Mesenchymal stem cell (in vitro differentiated cells and primary cell): Measurements from ENCODE around the gene ALK.

ENCODE experiments used
- DNase-seq: peaks from one replicate; pipeline ENCODE4 v3.0.0-alpha.2; 2013
- H2AFZ ChIP-seq: one replicate; pipeline ENCODE4 v1.6.1; 2013; ENCODE audit warnings: low read depth, mild to moderate bottlenecking, control low read depth, inconsistent platforms, low read length, moderate library complexity
- H2AK5ac ChIP-seq: 2 replicates; pipeline ENCODE4 v1.6.1; 2013; ENCODE audit warnings: low read length, moderate library complexity, mild to moderate bottlenecking, inconsistent platforms; ENCODE audit not compliant: severe bottlenecking
- H2BK120ac ChIP-seq: one replicate; pipeline ENCODE4 v1.6.1; 2013; ENCODE audit warnings: low read depth, mild to moderate bottlenecking, inconsistent platforms, low read length, moderate library complexity
- H2BK12ac ChIP-seq, 2 experiments: one replicate each; pipeline ENCODE4 v1.6.1; 2013; ENCODE audit warnings: inconsistent platforms in 2 of 2, low read length in 2 of 2, mild to moderate bottlenecking in 2 of 2, moderate library complexity in 2 of 2, control low read depth in 1 of 2
- H2BK15ac ChIP-seq: one replicate; pipeline ENCODE4 v1.6.1; 2013; ENCODE audit warnings: mild to moderate bottlenecking, low read depth, inconsistent platforms; ENCODE audit not compliant: poor library complexity, severe bottlenecking
- H2BK5ac ChIP-seq: 2 replicates; pipeline ENCODE4 v1.6.1; 2013; ENCODE audit warnings: low read depth, mild to moderate bottlenecking, low read length, control low read depth, inconsistent platforms; ENCODE audit not compliant: poor library complexity, severe bottlenecking
- H3K14ac ChIP-seq, 2 experiments: one replicate each; pipeline ENCODE4 v1.6.1; 2013; ENCODE audit warnings: inconsistent platforms in 2 of 2, low read length in 2 of 2, control low read depth in 1 of 2, mild to moderate bottlenecking in 1 of 2, moderate library complexity in 1 of 2
- H3K18ac ChIP-seq, 2 experiments: one replicate each; pipeline ENCODE4 v1.6.1; 2013; ENCODE audit warnings: inconsistent platforms in 2 of 2, low read length in 2 of 2, control low read depth in 1 of 2, low read depth in 1 of 2, mild to moderate bottlenecking in 1 of 2
- H3K23ac ChIP-seq, 2 experiments: one replicate each; pipeline ENCODE4 v1.6.1; 2013; ENCODE audit warnings: inconsistent platforms in 2 of 2, low read length in 2 of 2, mild to moderate bottlenecking in 2 of 2, moderate library complexity in 2 of 2, control low read depth in 1 of 2
- H3K27ac ChIP-seq: 2 replicates; pipeline ENCODE4 v1.5.1; 2013; ENCODE audit warnings: mild to moderate bottlenecking, moderate library complexity, low read length, control low read depth, inconsistent platforms; ENCODE audit not compliant: poor library complexity, severe bottlenecking
- H3K27me3 ChIP-seq, 2 experiments: 2 replicates each; pipeline versions ENCODE4 v1.6.1 to v1.7.0; 2013; ENCODE audit warnings: low read length in 2 of 2, mild to moderate bottlenecking in 2 of 2, moderate library complexity in 2 of 2, control low read depth in 1 of 2, inconsistent platforms in 1 of 2; ENCODE audit not compliant: control insufficient read depth in 1 of 2, insufficient read depth in 1 of 2
- H3K36me3 ChIP-seq, 2 experiments: 2 replicates each; pipeline versions ENCODE4 v1.6.1 to v1.7.0; 2013; ENCODE audit warnings: low read length in 2 of 2, control low read depth in 1 of 2, inconsistent platforms in 1 of 2, low read depth in 1 of 2, mild to moderate bottlenecking in 1 of 2; ENCODE audit not compliant: insufficient read depth in 2 of 2, control insufficient read depth in 1 of 2
- H3K4ac ChIP-seq, 2 experiments: one replicate each; pipeline ENCODE4 v1.6.1; 2013; ENCODE audit warnings: inconsistent platforms in 2 of 2, low read length in 2 of 2, mild to moderate bottlenecking in 2 of 2, moderate library complexity in 2 of 2, control low read depth in 1 of 2, low read depth in 1 of 2
- H3K4me1 ChIP-seq: 2 replicates; pipeline ENCODE4 v1.6.1; 2013; ENCODE audit warnings: low read depth, low read length, control low read depth; ENCODE audit not compliant: control insufficient read depth, insufficient read depth
- H3K4me2 ChIP-seq: 2 replicates; pipeline ENCODE4 v1.6.1; 2013; ENCODE audit warnings: low read length, mild to moderate bottlenecking, inconsistent platforms; ENCODE audit not compliant: poor library complexity, severe bottlenecking
- H3K4me3 ChIP-seq, 2 experiments: 2 replicates each; pipeline versions ENCODE4 v1.5.1 to v1.7.0; 2013; ENCODE audit warnings: low read length in 2 of 2, mild to moderate bottlenecking in 2 of 2, control low read depth in 1 of 2, low read depth in 1 of 2; ENCODE audit not compliant: insufficient read depth in 1 of 2
- H3K79me1 ChIP-seq: replicated peaks from 2 replicates; pipeline ENCODE4 v1.6.1; 2013; ENCODE audit warnings: mild to moderate bottlenecking, control low read depth, low read length, inconsistent platforms; ENCODE audit not compliant: poor library complexity, severe bottlenecking
- H3K9ac ChIP-seq: 2 replicates; pipeline ENCODE4 v1.7.0; 2013; ENCODE audit warnings: mild to moderate bottlenecking, low read length, moderate library complexity
- H3K9me3 ChIP-seq: 2 replicates; pipeline ENCODE4 v1.7.0; 2013; ENCODE audit warnings: mild to moderate bottlenecking, low read length; ENCODE audit not compliant: control insufficient read depth
- H4K8ac ChIP-seq: one replicate; pipeline ENCODE4 v1.6.1; 2013; ENCODE audit warnings: inconsistent platforms, mild to moderate bottlenecking, low read length, moderate library complexity
- H4K91ac ChIP-seq: one replicate; pipeline ENCODE4 v1.6.1; 2013; ENCODE audit warnings: mild to moderate bottlenecking, low read length, inconsistent platforms
- WGBS: methylation state at CpG from one replicate; pipeline ENCODE4 v1.1.7; 2013; ENCODE audit warnings: mixed read lengths; 5-methylcytosine and 5-hydroxymethylcytosine counted together

ALK gene

GRCh38 chr2:29596584-29596983 is 324.8 kb downstream of the ALK start:
- H3K79me1 ChIP-seq: no peaks in the 10 kb centered on the region
- H2BK15ac ChIP-seq: no peak overlapping the region
- H2AK5ac ChIP-seq: no peak overlapping the region
- H2BK5ac ChIP-seq: no peak overlapping the region
- 51% methylated on average over 2 of the region's 2 CpGs for WGBS
- H2BK120ac ChIP-seq: no peak overlapping the region
- H4K8ac ChIP-seq: no peak overlapping the region
- no peak overlapping the region for H3K14ac ChIP-seq
- no peak overlapping the region for H3K4ac ChIP-seq
- DNase-seq: no peak
- H3K36me3 ChIP-seq: no peaks in the 10 kb centered on the region
- no peaks in the 10 kb centered on the region for H3K27me3 ChIP-seq
- no peak overlapping the region for H2BK12ac ChIP-seq
- no peak overlapping the region for H3K27ac ChIP-seq
- H3K4me1 ChIP-seq: no peaks in the 10 kb centered on the region
- H3K9ac ChIP-seq: no peak overlapping the region
- H3K4me2 ChIP-seq: no peak overlapping the region
- H3K4me3 ChIP-seq: no peak overlapping the region
- no peak overlapping the region for H4K91ac ChIP-seq
- no peak overlapping the region for H3K18ac ChIP-seq
- no peaks in the 10 kb centered on the region for H3K9me3 ChIP-seq
- no peak overlapping the region for H2AFZ ChIP-seq
- H3K23ac ChIP-seq: no peak overlapping the region

- no peak overlapping the region for H3K23ac ChIP-seq
- H2BK120ac ChIP-seq: no peak overlapping the region
- H3K4me3 ChIP-seq: no peak overlapping the region
- no peak overlapping the region for H2AK5ac ChIP-seq
- no peak overlapping the region for H2BK5ac ChIP-seq
- H2AFZ ChIP-seq: no peak overlapping the region
- no peaks in the 10 kb centered on the region for H3K36me3 ChIP-seq
- no peak overlapping the region for H3K18ac ChIP-seq
- no peak for DNase-seq
- no peak overlapping the region for H3K27ac ChIP-seq
- no peaks in the 10 kb centered on the region for H3K27me3 ChIP-seq
- H4K8ac ChIP-seq: no peak overlapping the region
- H3K79me1 ChIP-seq: no peaks in the 10 kb centered on the region
- 83% methylated on average over 10 of the region's 10 CpGs for WGBS
- H4K91ac ChIP-seq: no peak overlapping the region
- H3K14ac ChIP-seq: no peak overlapping the region
- no peaks in the 10 kb centered on the region for H3K4me1 ChIP-seq
- no peak overlapping the region for H3K4ac ChIP-seq
- no peaks in the 10 kb centered on the region for H3K9me3 ChIP-seq
- no peak overlapping the region for H2BK15ac ChIP-seq
- H3K4me2 ChIP-seq: no peak overlapping the region
- H2BK12ac ChIP-seq: no peak overlapping the region
- H3K9ac ChIP-seq: no peak overlapping the region
Observed at GRCh38 chr2:29591600-29591999, 329.8 kb downstream of the ALK start.

GRCh38 chr2:29590211-29590610 is 331.2 kb downstream of the ALK start:
- no peak overlapping the region for H2BK12ac ChIP-seq
- H3K4ac ChIP-seq: no peak overlapping the region
- no peak for DNase-seq
- H4K8ac ChIP-seq: no peak overlapping the region
- WGBS: 92% methylated on average over 7 of the region's 7 CpGs
- H3K27ac ChIP-seq: no peak overlapping the region
- no peak overlapping the region for H3K18ac ChIP-seq
- no peak overlapping the region for H3K4me2 ChIP-seq
- no peak overlapping the region for H2BK5ac ChIP-seq
- no peaks in the 10 kb centered on the region for H3K27me3 ChIP-seq
- H2BK120ac ChIP-seq: no peak overlapping the region
- H3K14ac ChIP-seq: no peak overlapping the region
- H2AK5ac ChIP-seq: no peak overlapping the region
- H3K4me3 ChIP-seq: no peak overlapping the region
- H3K9ac ChIP-seq: no peak overlapping the region
- H3K9me3 ChIP-seq: no peaks in the 10 kb centered on the region
- no peak overlapping the region for H2AFZ ChIP-seq
- H2BK15ac ChIP-seq: no peak overlapping the region
- no peak overlapping the region for H4K91ac ChIP-seq
- no peaks in the 10 kb centered on the region for H3K36me3 ChIP-seq
- H3K23ac ChIP-seq: no peak overlapping the region
- H3K4me1 ChIP-seq: no peaks in the 10 kb centered on the region
- H3K79me1 ChIP-seq: no peaks in the 10 kb centered on the region

- WGBS: 69% methylated on average over 2 of the region's 5 CpGs
- Histone ChIP-seq H2BK12ac (no peak overlapping the region), H2AK5ac (no peak overlapping the region), H3K79me1 (no peaks in the 10 kb centered on the region), H3K9ac (no peak overlapping the region), H3K27me3 (no peaks in the 10 kb centered on the region), H3K36me3 (no peaks in the 10 kb centered on the region), H2BK15ac (no peak overlapping the region), H3K4me2 (no peak overlapping the region), H3K27ac (no peak overlapping the region), H2BK5ac (no peak overlapping the region), H4K91ac (no peak overlapping the region), H2AFZ (no peak overlapping the region), H4K8ac (no peak overlapping the region), H3K4me3 (no peak overlapping the region), H3K18ac (no peak overlapping the region), H3K9me3 (no peaks in the 10 kb centered on the region), H3K23ac (no peak overlapping the region), H3K14ac (no peak overlapping the region), H2BK120ac (no peak overlapping the region), H3K4ac (no peak overlapping the region), H3K4me1 (no peaks in the 10 kb centered on the region)
- DNase-seq: no peak
Observed at GRCh38 chr2:29589440-29590103, 331.8 kb downstream of the ALK start.
